ENCODE data around the gene HIPK2. TPM values are rescaled to one million over a fixed set of nuclear protein-coding genes. Genes with fewer than 3 reads are reported as not detected.

Gene HIPK2
- total and polyA plus RNA-seq, 8 donors: 25.1 to 61.8 (median 30.4) TPM

- H3K4me1 ChIP-seq: no peaks in the 10 kb centered on the region
- no peak overlapping the region for H3K4me3 ChIP-seq
- TF ChIP-seq, protein P1, sequence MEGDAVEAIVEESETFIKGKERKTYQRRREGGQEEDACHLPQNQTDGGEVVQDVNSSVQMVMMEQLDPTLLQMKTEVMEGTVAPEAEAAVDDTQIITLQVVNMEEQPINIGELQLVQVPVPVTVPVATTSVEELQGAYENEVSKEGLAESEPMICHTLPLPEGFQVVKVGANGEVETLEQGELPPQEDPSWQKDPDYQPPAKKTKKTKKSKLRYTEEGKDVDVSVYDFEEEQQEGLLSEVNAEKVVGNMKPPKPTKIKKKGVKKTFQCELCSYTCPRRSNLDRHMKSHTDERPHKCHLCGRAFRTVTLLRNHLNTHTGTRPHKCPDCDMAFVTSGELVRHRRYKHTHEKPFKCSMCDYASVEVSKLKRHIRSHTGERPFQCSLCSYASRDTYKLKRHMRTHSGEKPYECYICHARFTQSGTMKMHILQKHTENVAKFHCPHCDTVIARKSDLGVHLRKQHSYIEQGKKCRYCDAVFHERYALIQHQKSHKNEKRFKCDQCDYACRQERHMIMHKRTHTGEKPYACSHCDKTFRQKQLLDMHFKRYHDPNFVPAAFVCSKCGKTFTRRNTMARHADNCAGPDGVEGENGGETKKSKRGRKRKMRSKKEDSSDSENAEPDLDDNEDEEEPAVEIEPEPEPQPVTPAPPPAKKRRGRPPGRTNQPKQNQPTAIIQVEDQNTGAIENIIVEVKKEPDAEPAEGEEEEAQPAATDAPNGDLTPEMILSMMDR (IDR thresholded peaks at IDR 0.05): no peak
- ATAC-seq: no peak
- no peaks in the 10 kb centered on the region for H3K9me3 ChIP-seq
- peaks cover 0 to 4% of the 10 kb centered on the region in 2 donors for H3K27me3 ChIP-seq
- no peak for DNase-seq
- no peak overlapping the region for H3K27ac ChIP-seq
- H3K36me3 ChIP-seq: no peaks in the 10 kb centered on the region
- intact Hi-C loops (cut with DNase I): no loop called here
These were observed 262.5 kb downstream of the HIPK2 start for GRCh38 chr7:139515266-139515665.

Other genes starting within 250 kb of the HIPK2 start
- gene TBXAS1, start 51.3 kb upstream of the HIPK2 start, total RNA-seq: 100 to 1,000 TPM in 1 of 2 donors, 10 to 100 TPM in 1; 38.4 to 103 TPM
- 10 to 100 TPM in 1 of 6 donors, 1 to 10 TPM in 5; 8.2 to 10.1 (median 9.2) TPM for gene TBXAS1, start 51.3 kb upstream of the HIPK2 start, polyA plus RNA-seq (ENCODE audit: insufficient read length in 6 of 6)

All from left lung (tissue), 10 donors.